DOHH2 (cell line): ENCODE data around the gene UBXN7.
"Not testable (repeated sequence)": the region's sequence is repeated elsewhere in the genome, so short reads cannot be mapped to it uniquely, and the experiment has no call there.

Experiments
- EZH2phosphoT487 ChIP-seq: fragments of 200-600 bp; sonication (generic); IDR thresholded peaks from 2 replicates; pipeline ENCODE4 v1.6.1; 2017; ENCODE audit warnings: borderline replicate concordance, mild to moderate bottlenecking, antibody characterized with exemption, low read length, moderate library complexity, mixed read lengths
- TF ChIP-seq, protein P1 (sequence below): fragments of 200-600 bp; sonication (generic); IDR thresholded peaks from one replicate; pipeline ENCODE4 v1.5.1; 2014; ENCODE audit warnings: antibody characterized with exemption, mild to moderate bottlenecking, low read depth, low read length; ENCODE audit not compliant: poor library complexity, severe bottlenecking

DNA sequence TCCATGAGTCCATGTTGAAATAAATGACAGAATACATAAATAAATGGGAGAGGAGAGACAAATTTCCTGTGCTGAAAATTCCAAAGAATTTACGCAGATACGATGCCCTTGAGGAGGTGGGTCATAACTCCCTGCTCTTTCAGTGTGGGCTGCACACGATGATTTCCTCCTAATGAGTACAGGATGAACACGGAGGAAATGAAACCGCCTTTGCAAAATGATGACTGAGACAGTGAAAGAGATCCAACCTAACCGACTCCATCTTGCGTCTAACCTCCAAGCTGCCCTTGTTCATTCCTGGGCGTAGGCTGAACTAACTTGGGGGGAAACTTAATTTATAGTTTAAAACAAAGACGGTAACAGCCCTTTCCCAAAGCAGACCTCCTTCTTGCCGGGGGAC lies 129.7 kb downstream of the UBXN7 start:
- TF ChIP-seq, protein P1, sequence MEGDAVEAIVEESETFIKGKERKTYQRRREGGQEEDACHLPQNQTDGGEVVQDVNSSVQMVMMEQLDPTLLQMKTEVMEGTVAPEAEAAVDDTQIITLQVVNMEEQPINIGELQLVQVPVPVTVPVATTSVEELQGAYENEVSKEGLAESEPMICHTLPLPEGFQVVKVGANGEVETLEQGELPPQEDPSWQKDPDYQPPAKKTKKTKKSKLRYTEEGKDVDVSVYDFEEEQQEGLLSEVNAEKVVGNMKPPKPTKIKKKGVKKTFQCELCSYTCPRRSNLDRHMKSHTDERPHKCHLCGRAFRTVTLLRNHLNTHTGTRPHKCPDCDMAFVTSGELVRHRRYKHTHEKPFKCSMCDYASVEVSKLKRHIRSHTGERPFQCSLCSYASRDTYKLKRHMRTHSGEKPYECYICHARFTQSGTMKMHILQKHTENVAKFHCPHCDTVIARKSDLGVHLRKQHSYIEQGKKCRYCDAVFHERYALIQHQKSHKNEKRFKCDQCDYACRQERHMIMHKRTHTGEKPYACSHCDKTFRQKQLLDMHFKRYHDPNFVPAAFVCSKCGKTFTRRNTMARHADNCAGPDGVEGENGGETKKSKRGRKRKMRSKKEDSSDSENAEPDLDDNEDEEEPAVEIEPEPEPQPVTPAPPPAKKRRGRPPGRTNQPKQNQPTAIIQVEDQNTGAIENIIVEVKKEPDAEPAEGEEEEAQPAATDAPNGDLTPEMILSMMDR = not testable (repeated sequence)
- not testable (repeated sequence) for TF ChIP-seq EZH2phosphoT487
